ENCODE measurements around the gene TBC1D22A.

- TF ChIP-seq, protein P1, sequence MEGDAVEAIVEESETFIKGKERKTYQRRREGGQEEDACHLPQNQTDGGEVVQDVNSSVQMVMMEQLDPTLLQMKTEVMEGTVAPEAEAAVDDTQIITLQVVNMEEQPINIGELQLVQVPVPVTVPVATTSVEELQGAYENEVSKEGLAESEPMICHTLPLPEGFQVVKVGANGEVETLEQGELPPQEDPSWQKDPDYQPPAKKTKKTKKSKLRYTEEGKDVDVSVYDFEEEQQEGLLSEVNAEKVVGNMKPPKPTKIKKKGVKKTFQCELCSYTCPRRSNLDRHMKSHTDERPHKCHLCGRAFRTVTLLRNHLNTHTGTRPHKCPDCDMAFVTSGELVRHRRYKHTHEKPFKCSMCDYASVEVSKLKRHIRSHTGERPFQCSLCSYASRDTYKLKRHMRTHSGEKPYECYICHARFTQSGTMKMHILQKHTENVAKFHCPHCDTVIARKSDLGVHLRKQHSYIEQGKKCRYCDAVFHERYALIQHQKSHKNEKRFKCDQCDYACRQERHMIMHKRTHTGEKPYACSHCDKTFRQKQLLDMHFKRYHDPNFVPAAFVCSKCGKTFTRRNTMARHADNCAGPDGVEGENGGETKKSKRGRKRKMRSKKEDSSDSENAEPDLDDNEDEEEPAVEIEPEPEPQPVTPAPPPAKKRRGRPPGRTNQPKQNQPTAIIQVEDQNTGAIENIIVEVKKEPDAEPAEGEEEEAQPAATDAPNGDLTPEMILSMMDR (IDR thresholded peaks at IDR 0.05; ENCODE audit: low read length) = no peak
- TF ChIP-seq EZH2 (optimal IDR thresholded peaks at IDR 0.05; ENCODE audit: low read depth, low read length) (no peak), EZH2phosphoT487 (IDR thresholded peaks at IDR 0.05; ENCODE audit: low read length) (no peak)
Observed at GRCh38 chr22:46878191-46878948, 115.9 kb downstream of the TBC1D22A start.
